HG03135 (cell line): ENCODE measurements around the gene ADSS1.

ENCODE experiments used
- ATAC-seq: cut with Tn5 transposase; IDR thresholded peaks from one replicate; pipeline ENCODE4 v1.9.1; 2021; ENCODE audit warnings: mild to moderate bottlenecking, moderate library complexity; ENCODE audit not compliant: unreplicated experiment

The ADSS1 gene

DNA sequence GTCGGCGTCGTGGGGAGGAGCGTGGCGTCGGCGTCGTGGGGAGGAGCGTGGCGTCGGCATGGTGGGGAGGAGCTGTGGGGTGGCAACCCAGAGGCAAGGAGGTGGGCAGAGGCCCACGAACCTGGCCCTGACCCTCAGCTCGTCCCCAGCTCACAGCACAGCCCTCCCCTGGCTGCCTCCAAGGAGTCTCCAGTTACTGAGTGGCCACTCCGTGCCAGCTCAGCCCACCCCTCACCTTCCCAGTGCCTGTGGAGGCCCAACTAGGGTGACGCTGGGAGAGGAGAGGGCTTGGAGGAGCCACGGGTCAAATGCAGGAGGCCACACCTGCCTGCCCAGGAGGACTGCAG lies 5.8 kb downstream of the ADSS1 start:
- ATAC-seq, result no peak

DNA sequence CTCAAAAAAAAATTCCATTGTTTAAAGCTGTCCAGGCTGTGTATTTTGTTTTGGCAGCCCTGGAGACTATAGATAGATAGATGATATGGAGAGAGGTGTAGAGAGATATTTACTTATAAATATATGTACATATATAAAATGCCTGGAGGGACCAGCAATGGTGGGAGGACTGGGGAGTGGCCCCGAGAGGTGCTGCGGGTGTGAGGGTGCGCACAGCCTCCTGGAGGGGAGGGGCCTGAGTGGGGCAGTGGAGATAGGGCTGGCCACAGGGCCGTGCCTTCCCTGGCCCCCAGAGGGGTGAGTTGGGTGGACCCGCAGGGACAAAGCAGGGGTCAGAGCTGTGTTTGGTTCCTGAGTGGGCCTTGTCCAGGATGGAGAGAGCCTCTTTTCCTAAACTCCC lies 6.5 kb downstream of the ADSS1 start:
- no peak for ATAC-seq

- ATAC-seq, result no peak
Measured at GRCh38 chr14:104731320-104732294, 7.6 kb downstream of the ADSS1 start.

GRCh38 chr14:104732355-104732804 lies 8.4 kb downstream of the ADSS1 start:
- no peak for ATAC-seq

DNA sequence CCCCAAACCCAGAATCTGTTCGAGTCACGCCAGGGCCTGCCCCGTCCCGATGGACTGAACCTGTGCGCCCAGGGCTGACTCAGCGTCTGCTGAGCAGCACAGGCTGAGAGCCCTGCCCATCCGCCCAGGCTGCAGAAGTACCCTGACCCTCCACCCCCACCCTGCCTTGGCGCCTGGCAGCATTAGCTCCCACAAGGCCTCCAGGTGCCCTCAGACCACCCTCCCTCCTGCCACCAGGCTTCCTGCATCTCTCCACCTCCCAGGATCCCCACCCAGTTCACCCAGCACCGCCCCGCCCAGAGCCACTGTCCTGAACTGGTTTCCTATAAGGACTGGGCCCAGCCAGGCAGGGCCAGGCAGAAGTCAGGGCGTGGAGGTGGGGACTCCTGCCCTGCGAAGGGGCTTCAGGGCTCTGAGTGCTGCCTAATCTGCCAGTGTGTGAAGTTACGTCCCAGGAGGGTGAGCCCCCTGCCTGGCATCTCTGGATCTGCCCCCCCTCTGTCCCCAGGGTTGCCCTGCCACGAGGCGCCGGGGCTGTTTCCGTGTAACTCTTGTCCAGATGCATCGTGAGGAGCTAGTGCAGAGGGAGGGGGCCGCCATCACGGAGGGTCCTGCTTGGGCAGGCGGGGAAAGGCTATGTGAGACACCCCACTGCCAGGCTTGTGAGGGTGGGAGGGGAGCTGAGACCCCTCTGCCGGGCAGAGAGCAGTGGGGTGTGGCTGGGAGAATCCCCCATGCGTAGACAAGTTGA lies 9.1 kb downstream of the ADSS1 start:
- ATAC-seq, result no peak

- ATAC-seq, result no peak
Measured at GRCh38 chr14:104734051-104734587, 10.1 kb downstream of the ADSS1 start.

- no peak for ATAC-seq
Measured at GRCh38 chr14:104734601-104734990, 10.6 kb downstream of the ADSS1 start.

GRCh38 chr14:104734991-104735779 lies 11.2 kb downstream of the ADSS1 start:
- no peak for ATAC-seq

- no peak for ATAC-seq
Measured at GRCh38 chr14:104735830-104736642, 12.0 kb downstream of the ADSS1 start.

DNA sequence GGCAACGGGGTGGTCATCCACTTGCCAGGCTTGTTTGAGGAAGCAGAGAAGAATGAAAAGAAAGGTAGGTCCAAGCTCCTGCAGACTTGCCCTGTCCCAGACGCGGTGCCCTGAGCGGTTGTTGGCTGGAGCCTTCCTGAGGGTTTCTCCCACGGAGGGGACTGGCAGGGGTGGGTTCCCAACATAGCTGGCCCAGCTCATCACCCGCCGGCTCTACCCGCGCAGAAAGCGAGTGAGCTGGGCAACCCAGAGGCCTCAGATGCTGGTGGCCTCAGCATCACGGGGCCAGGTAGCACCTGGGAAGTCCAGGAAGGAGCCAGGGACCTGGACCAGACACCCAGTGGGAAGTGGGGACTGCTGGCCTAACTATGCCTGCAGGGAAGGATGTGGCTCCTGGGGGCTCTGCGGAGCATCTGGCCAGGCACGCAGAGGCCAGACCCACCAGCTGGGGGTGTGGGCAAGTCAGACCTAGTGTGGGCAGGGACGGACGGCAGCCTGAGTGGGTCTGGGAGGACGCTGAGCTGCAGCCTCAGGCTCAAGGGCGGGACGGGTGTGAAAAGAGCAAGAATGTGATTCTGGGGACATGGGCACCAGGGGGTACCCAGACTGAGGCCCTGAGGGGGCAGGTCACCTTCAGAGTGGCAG lies 14.5 kb downstream of the ADSS1 start:
- ATAC-seq, result no peak

DNA sequence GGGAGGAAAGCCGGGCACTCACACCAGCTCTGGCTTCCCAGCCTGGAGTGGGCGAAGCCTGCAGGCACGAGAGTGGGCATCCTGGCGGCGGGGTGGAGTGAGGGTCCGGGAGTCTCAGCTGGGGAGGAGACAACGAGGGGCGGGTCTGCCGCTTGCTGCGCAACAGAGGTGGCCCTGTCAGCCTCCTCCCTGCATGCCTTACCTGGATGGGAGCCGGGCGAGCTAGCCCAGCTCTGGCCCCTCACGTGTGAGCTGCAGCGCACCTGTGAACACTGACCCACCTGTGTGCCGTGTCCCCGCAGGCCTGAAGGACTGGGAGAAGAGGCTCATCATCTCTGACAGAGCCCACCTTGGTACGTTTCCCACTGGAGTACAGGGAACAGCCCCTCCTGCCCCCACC lies 15.0 kb downstream of the ADSS1 start:
- ATAC-seq, result no peak

- no peak for ATAC-seq
Measured at GRCh38 chr14:104739546-104740516, 15.8 kb downstream of the ADSS1 start.

DNA sequence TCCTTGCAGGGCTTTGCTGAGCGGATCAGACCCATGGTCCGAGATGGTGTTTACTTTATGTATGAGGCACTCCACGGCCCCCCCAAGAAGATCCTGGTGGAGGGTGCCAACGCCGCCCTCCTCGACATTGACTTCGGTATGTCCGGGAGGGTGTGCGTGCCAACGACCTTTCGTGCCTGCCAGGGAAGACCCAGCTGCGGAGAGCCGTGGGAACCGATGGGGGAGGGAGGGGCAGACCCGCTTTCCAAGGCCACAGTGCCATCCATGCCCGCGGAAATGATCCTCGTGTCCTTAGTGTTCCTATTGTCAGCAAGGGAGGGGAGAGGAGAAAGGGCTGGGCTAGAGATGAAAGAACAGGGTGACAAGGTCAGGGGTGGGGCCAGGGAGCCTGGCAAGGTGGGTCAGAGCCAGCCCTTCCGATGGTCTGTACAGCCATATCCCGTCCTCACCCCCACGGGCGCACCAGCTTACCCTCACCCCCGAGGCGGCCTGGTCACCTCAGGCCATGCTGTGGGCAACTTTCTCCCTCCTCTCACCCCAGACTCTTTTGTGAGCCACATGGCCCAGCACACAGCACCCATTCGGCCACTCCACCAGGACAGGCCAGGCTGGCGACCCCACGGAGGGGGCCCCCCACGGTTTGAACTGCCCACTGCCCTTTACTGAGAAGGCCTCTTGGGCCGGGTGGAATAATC lies 17.2 kb downstream of the ADSS1 start:
- ATAC-seq, result no peak

- ATAC-seq, result no peak
Measured at GRCh38 chr14:104741803-104742251, 17.8 kb downstream of the ADSS1 start.

GRCh38 chr14:104742586-104743455 lies 18.8 kb downstream of the ADSS1 start:
- no peak for ATAC-seq

- ATAC-seq, result no peak
Measured at GRCh38 chr14:104743461-104744380, 19.7 kb downstream of the ADSS1 start.
